ENCODE measurements around the gene LSM14A.
"Not testable (repeated sequence)": the region's sequence is repeated elsewhere in the genome, so short reads cannot be mapped to it uniquely, and the experiment has no call there.

- not testable (repeated sequence) for TF ChIP-seq CTCF (IDR thresholded peaks at IDR 0.05); JUN (CRISPR knock-in tag; IDR thresholded peaks at IDR 0.05); FOXJ3 (CRISPR knock-in tag; IDR thresholded peaks at IDR 0.05; ENCODE audit: borderline replicate concordance); MAX (CRISPR knock-in tag; IDR thresholded peaks at IDR 0.05); TEAD1 (CRISPR knock-in tag; IDR thresholded peaks at IDR 0.05); ZNF121 (CRISPR knock-in tag; IDR thresholded peaks at IDR 0.05)
Measured at GRCh38 chr19:34158966-34159365, 13.3 kb upstream of the LSM14A start.
